ELF-1 (cell line): ENCODE data around the gene UBE2N.
A peak's percentile ranks its signal among the peaks of the same experiment; 100 is the strongest.

Source experiments
- DNase-seq: peaks from one replicate; pipeline ENCODE4 v3.0.0-alpha.2; 2016; ENCODE audit warnings: low read depth, low spot score

UBE2N gene

DNA sequence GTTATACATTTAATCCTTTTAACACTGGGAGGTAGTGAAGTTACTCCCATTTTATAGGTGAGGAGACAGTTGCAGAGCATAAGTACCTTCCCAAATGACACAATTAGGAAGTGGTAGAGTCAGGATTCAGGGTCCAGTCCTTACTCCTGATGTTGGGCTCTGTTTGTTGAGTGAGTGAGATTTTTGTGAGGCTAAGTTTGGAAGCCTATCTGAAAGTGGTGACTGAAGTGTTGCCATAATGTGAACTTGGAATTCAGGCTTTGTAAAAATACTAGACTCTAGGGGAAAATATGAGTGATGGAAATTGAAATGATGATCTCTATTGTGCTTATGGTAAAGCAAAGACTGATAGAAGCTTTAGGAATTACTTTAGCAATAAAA lies 61.8 kb downstream of the UBE2N start:
- no peak for DNase-seq

GRCh38 chr12:93379326-93379980 lies 62.3 kb downstream of the UBE2N start:
- no peak for DNase-seq

DNA sequence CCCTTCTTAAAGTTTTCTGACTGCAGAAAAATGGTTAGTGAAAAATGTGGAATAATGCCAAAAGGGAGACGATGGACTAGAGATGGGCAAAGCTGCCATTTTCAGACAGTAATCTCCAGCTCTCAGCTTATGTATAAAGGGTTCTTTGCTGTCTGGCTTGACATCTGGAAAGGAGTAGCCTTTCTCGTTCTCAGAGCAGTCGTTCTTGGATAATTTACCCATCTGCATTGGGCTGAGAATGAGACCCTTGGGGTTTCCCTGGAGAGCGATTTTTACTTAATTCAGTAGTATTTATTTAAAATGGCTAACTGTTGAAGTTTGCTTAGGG lies 62.8 kb downstream of the UBE2N start:
- DNase-seq: no peak

- peak; percentile 46 for DNase-seq
These were observed 63.4 kb downstream of the UBE2N start for GRCh38 chr12:93378196-93378997.

DNA sequence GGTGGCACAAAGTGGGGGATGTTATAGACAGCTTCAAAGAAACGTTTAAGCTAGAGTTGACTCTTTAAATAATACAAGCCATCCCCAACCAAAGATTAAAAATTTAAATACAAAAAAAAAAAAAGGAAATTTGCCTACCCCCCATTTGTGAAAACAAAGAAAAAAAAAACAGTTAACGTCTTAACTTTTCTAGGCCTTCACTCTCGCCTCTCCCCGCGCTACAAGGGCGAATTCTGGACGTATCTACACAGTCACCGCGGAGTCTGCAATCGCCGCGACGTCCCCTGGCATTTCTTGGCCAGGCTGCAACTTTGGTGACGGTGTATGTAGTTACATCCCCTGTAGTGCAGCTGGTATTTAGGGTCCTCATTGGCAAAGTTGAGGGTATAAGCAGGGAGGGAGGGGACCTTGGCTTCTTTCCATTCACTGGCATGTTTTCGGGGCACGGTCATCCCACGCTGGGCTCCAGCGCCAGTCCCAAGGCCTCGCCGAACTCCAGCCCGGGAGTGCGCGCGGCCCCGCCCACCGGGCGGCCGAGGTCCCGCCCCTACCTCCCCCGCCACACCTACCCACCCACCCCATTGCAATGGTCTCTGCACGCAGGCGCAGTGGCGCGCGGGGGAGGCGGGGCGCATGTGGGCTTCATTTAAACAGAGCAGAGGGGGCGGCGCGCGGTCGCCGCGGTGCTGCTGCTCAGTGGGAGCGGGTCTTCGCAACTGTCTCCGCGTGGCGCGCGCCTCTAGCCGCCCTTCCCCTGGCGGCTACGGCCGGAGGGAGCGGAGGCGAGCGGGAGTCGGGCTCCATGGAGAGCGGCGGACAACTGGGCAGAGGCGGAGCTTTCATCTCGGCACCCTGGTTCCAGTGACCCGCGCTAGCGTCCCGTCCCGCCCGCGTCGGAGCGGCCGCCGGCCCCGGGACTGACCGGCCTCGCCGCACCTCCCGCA lies 64.2 kb downstream of the UBE2N start, which contains the start of gene NUDT4:
TSS of gene NUDT4 (plus strand) at position 674 of the 944 bp plus-strand sequence. CDS start 398 bp downstream, outside the sequence.
- DNase-seq: peak; percentile 94

GRCh38 chr12:93376436-93377251 lies 65.1 kb downstream of the UBE2N start:
- peak; percentile 90 for DNase-seq

- DNase-seq: peak; percentile 6
These were observed 65.8 kb downstream of the UBE2N start for GRCh38 chr12:93375906-93376305.

DNA sequence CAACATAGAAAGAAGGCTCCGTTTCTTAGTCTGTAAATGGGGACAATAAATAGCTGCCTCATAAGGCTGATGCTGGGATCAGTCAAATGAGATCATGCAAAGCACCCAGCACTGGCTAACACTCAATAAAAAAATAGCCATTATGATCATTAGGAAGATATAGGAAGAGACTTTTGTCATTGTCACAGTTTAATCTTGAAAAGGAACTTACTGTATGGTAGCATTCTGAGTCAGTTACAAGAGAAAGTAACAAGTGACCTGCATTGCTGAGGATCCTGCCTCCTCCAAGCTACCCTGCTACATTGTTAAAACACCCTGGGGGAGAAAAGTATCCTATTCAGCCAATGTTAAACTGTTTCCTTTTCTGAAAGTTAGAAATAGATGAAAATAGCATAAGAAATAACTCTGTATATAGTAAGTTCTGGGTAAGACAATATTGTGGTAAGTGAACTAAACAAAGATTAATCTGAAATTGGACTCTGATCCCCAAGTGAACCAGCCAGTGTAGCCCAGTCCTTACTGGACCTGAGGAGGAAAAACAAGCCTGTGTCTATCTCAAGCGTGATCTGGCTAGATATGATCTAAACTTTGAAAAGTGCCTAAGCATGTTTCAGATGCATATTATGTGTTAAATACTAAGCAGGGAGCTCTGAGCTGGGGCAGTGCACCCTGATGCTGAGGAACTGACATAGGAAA lies 67.6 kb downstream of the UBE2N start:
- DNase-seq: peak; percentile 40

DNA sequence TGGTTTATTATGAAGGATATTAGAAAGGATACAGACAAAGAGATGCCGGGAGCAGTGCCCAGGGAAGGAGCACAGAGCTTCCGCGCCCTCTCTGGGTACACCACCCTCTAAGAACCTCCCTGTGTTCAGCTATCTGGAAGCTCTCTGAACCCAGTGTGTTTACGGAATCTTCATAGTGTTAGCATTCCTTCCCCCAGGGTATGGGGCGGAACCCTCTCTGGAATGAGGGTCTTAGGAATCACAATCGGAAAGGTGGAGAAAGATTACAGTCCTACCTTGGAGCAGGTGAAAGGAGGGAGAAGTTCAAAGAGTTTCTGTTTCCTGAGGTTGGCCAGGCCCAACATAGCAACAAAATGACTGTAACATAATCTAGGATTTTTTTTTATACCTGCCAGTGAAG lies 70.8 kb downstream of the UBE2N start:
- DNase-seq: peak; percentile 95

DNA sequence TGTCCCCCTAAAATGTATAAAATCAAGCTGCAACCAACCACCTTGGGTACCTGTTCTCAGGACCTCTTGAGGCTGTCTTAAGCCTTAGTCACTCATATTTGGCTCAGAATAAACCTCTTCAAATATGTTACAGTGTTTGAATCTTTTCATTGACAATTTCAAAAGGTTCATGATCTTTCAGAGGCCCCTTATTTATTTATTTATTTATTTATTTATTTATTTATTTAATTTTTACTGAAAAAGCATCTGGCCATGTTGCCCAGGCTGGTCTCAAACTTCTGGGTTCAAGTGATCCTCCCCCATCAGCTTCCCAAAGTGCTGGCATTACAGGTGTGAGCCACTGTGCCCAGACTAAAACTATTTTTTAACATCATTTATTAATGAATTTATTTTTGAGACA lies 72.2 kb downstream of the UBE2N start:
- DNase-seq: no peak

GRCh38 chr12:93368766-93369165 lies 73.0 kb downstream of the UBE2N start:
- no peak for DNase-seq

- no peak for DNase-seq
These were observed 75.3 kb downstream of the UBE2N start for GRCh38 chr12:93366422-93366821.

- DNase-seq: no peak
These were observed 75.9 kb downstream of the UBE2N start for GRCh38 chr12:93365616-93366405.

GRCh38 chr12:93363841-93364297 lies 77.9 kb downstream of the UBE2N start:
- no peak for DNase-seq

GRCh38 chr12:93361151-93361919 lies 80.4 kb downstream of the UBE2N start:
- no peak for DNase-seq

- no peak for DNase-seq
These were observed 81.1 kb downstream of the UBE2N start for GRCh38 chr12:93360688-93361087.

GRCh38 chr12:93358821-93359220 lies 82.9 kb downstream of the UBE2N start:
- no peak for DNase-seq

DNA sequence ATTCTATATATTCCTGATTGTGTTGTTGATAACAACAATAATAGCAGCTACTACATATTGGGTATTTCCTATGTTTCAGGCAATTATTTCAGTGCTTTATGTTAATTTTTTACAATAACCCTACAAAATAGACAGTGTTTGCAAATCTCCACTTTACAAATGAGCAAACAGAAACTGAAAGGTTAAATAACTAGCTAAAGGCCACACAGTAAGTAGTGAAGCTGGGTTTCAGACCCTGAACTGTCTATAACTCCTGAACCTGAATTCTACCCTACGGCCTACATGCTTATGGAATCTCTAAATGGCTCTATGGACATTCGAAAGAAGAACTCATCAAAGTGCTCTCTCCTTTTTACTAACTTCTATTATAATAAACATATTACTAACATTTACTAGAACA lies 83.7 kb downstream of the UBE2N start:
- no peak for DNase-seq

GRCh38 chr12:93356214-93356613 lies 85.5 kb downstream of the UBE2N start:
- DNase-seq: no peak
